Mesodermal cell (in vitro differentiated cells): Measurements from ENCODE around the gene PDE8B.
"Not testable (repeated sequence)": the region's sequence is repeated elsewhere in the genome, so short reads cannot be mapped to it uniquely, and the experiment has no call there.

Experiments used
- H3K27ac ChIP-seq: 2 replicates; pipeline ENCODE4 v1.7.0; 2013; ENCODE audit warnings: mild to moderate bottlenecking, low read depth, low read length, moderate library complexity; ENCODE audit not compliant: severe bottlenecking
- H3K36me3 ChIP-seq: 2 replicates; pipeline ENCODE4 v1.7.1; 2013; ENCODE audit warnings: mild to moderate bottlenecking, low read length, moderate library complexity; ENCODE audit not compliant: control insufficient read depth, insufficient read depth
- H3K4me1 ChIP-seq: one replicate; pipeline ENCODE4 v1.7.1; 2013; ENCODE audit warnings: mild to moderate bottlenecking, low read length; ENCODE audit not compliant: insufficient read depth, control insufficient read depth, poor library complexity, severe bottlenecking
- H3K4me3 ChIP-seq: 2 replicates; pipeline ENCODE4 v1.7.0; 2013; ENCODE audit warnings: low read length, control low read depth, mild to moderate bottlenecking; ENCODE audit not compliant: insufficient read depth, poor library complexity, severe bottlenecking; ENCODE audit errors: extremely low read depth
- H3K9me3 ChIP-seq: 2 replicates; pipeline ENCODE4 v1.7.1; 2013; ENCODE audit warnings: mild to moderate bottlenecking, low read length, moderate library complexity; ENCODE audit not compliant: control insufficient read depth
- WGBS, 2 experiments: methylation state at CpG; one replicate each; pipeline ENCODE4 v1.1.5; 2013; ENCODE audit warnings: missing lambda C conversion rate in 2 of 2; ENCODE audit not compliant: insufficient coverage in 2 of 2; 5-methylcytosine and 5-hydroxymethylcytosine counted together

The PDE8B gene

DNA sequence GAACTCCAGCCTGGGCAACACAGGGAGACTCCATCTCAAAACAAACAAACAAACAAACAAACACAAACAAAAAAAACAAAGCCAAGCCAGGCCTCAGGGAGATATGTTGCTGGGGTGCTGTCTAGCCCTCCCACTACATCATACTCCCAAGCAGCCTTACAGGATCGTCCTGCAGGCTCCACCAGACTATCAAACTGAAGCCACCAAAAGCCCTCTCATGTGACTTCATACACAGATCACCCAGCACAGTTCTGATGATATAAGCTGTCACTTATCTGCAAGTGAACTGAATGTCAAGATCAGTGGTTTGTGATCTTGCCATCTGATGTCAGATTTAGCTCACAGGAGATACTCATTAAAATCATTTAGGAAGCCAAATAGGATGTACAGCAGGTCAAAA, 238.4 kb downstream of the PDE8B start:
- H3K4me3 ChIP-seq = no peak overlapping the region
- H3K9me3 ChIP-seq = no peaks in the 10 kb centered on the region
- peaks cover 34% of the 10 kb centered on the region for H3K36me3 ChIP-seq
- no peaks in the 10 kb centered on the region for H3K4me1 ChIP-seq
- no peak overlapping the region for H3K27ac ChIP-seq
- 86% methylated on average over 1 of the region's 1 CpG; no CpG with 5 or more reads in 1 of the 2 experiments for WGBS, 2 experiments

GRCh38 chr5:77449277-77449676, 238.8 kb downstream of the PDE8B start:
- 100% methylated on average over 1 of the region's 1 CpG; no CpG with 5 or more reads in 1 of the 2 experiments for WGBS, 2 experiments
- peaks cover 32% of the 10 kb centered on the region for H3K36me3 ChIP-seq
- H3K27ac ChIP-seq = no peak overlapping the region

DNA sequence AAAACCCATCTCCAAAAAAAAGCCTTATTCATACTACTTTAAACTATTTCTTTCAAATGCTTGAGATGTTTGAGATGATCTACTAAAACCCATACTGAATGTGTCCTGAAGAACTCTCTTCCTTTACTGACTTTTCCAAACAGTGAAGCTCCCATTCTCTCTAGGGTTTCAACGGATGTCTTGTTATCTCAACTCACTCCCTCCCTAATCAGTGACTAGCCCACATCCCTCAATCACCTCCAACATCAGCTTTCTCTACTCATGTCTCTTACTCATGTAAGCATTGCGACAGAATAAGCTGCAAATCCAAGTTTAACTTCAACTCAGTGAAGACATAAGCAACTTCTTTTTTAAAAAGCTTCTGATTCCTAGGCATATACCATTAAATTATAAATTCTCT, 239.5 kb downstream of the PDE8B start:
- Histone ChIP-seq H3K4me1 (no peaks in the 10 kb centered on the region), H3K4me3 (no peak overlapping the region), H3K27ac (no peak overlapping the region), H3K36me3 (peaks cover 30% of the 10 kb centered on the region), H3K9me3 (no peaks in the 10 kb centered on the region)
- WGBS, 2 experiments = 90 to 97% methylated on average over 1 to 2 of the region's 2 CpGs

More at GRCh38 chr5:77449277-77449676, 238.8 kb downstream of the PDE8B start:
- Histone ChIP-seq H3K4me3 (no peak overlapping the region), H3K9me3 (no peaks in the 10 kb centered on the region), H3K4me1 (no peaks in the 10 kb centered on the region)

GRCh38 chr5:77452351-77452750, 241.9 kb downstream of the PDE8B start:
- 100% methylated on average over 1 of the region's 1 CpG for WGBS, 2 experiments

GRCh38 chr5:77454123-77454522, 243.6 kb downstream of the PDE8B start:
- Histone ChIP-seq H3K27ac (no peak overlapping the region), H3K4me3 (no peak overlapping the region), H3K9me3 (no peaks in the 10 kb centered on the region), H3K36me3 (peaks cover 10% of the 10 kb centered on the region), H3K4me1 (no peaks in the 10 kb centered on the region)
- WGBS, 2 experiments = 84 to 95% methylated on average over 2 to 3 of the region's 3 CpGs

More at GRCh38 chr5:77452351-77452750, 241.9 kb downstream of the PDE8B start:
- no peak overlapping the region for H3K4me3 ChIP-seq
- H3K4me1 ChIP-seq = no peaks in the 10 kb centered on the region
- peaks cover 27% of the 10 kb centered on the region for H3K36me3 ChIP-seq
- no peak overlapping the region for H3K27ac ChIP-seq
- H3K9me3 ChIP-seq = no peaks in the 10 kb centered on the region

DNA sequence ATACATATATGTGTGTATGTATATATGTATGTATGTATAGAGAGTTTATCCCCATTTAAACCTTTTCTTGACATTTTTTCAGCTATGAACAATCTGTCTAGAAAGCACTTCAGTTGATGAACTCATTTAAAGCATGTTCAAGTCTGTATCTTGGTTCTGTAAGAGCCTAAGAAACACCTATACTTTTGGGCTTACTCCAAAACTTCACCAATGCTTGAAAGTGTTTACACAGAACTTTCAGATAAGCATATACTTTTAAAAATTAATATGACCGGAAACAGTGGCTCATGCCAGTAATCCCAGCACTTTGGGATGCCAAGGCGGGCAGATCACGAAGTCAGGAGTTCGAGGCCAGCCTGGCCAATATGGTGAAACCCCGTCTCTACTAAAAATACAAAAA, 250.8 kb downstream of the PDE8B start:
- Histone ChIP-seq H3K4me3 (no peak overlapping the region), H3K36me3 (peaks cover 5% of the 10 kb centered on the region), H3K4me1 (no peaks in the 10 kb centered on the region), H3K27ac (no peak overlapping the region), H3K9me3 (no peaks in the 10 kb centered on the region)
- WGBS, 2 experiments = 100% methylated on average over 1 to 5 of the region's 5 CpGs

DNA sequence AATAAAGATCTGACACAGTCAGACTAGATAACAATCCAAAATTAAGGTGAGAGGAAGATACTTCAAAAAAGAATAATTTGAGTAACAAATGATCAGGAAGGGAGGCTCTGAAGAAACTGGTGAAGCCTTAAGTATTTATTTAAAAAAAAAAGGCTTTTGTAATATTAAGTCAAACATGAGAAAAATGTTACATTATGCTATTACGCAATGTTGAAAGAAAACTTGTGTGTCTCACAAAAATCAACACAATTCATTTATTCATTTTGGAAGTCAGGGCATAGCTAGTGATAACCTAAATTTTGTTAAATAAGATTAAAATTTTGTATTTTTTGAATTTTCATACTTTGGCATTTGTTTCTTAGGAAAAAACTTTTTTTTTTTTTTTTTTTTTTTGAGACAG, 253.4 kb downstream of the PDE8B start:
- H3K36me3 ChIP-seq = peaks cover 5% of the 10 kb centered on the region
- H3K4me1 ChIP-seq = no peaks in the 10 kb centered on the region
- H3K27ac ChIP-seq = no peak overlapping the region
- no CpG with 5 or more reads among the region's 1 CpG for WGBS, 2 experiments
- no peak overlapping the region for H3K4me3 ChIP-seq
- no peaks in the 10 kb centered on the region for H3K9me3 ChIP-seq

- H3K27ac ChIP-seq, H3K36me3 ChIP-seq, H3K4me1 ChIP-seq, H3K4me3 ChIP-seq, H3K9me3 ChIP-seq: not testable (repeated sequence)
- no CpG with 5 or more reads among the region's 3 CpGs for WGBS, 2 experiments
Observed at GRCh38 chr5:77468875-77469274, 258.4 kb downstream of the PDE8B start.

GRCh38 chr5:77475041-77475440, 264.6 kb downstream of the PDE8B start:
- H3K4me3 ChIP-seq, H3K36me3 ChIP-seq, H3K9me3 ChIP-seq, H3K27ac ChIP-seq, H3K4me1 ChIP-seq: not testable (repeated sequence)
- 99 to 100% methylated on average over 2 to 7 of the region's 11 CpGs for WGBS, 2 experiments
